Peyer's patch (tissue), 4 donors: ENCODE measurements around the gene ODF2. TPM values are rescaled to one million over a fixed set of nuclear protein-coding genes. Genes with fewer than 3 reads are reported as not detected.

ENCODE experiments used
- DNase-seq, 3 donors: peaks; one replicate each; pipeline ENCODE4 v3.0.0-alpha.2; 2017 to 2019
- H3K27ac ChIP-seq, 4 donors: fragments of 200-600 bp; sonication (generic); one replicate each; pipeline ENCODE4 v1.5.1; 2016 to 2019
- H3K27me3 ChIP-seq, 2 donors: fragments of 200-600 bp; sonication (generic); one replicate each; pipeline ENCODE4 v1.5.1; 2019
- H3K36me3 ChIP-seq, 3 donors: fragments of 200-600 bp; sonication (generic); one replicate each; pipeline ENCODE4 v1.5.1; 2016 to 2019
- H3K4me1 ChIP-seq, 4 donors: fragments of 200-600 bp; sonication (generic); one replicate each; pipeline ENCODE4 v1.5.1; 2016 to 2019
- H3K4me3 ChIP-seq, 4 donors: fragments of 200-600 bp; sonication (generic); 1 replicate in 3 of 4; 2 replicates in 1 of 4; pipeline ENCODE4 v1.5.1; 2016 to 2019; ENCODE audit warnings: mild to moderate bottlenecking in 1 of 4
- H3K9me3 ChIP-seq, 4 donors: fragments of 200-600 bp; sonication (generic); one replicate each; pipeline ENCODE4 v1.5.1; 2016 to 2019; ENCODE audit warnings: mild to moderate bottlenecking in 1 of 4
- POLR2A ChIP-seq, 2 donors: fragments of 450-650 bp; IDR thresholded peaks; one replicate each; pipeline ENCODE4 v1.5.1; 2017; ENCODE audit warnings: antibody characterized with exemption in 2 of 2, mild to moderate bottlenecking in 2 of 2, moderate library complexity in 2 of 2
- total RNA-seq, 4 donors: library from RNA; depleted of rRNA; stranded (reverse); fragments of >200 nt; gene quantifications; one replicate each; pipeline ENCODE4 v1.1.0, GENCODE V29; 2016
- TF ChIP-seq, protein P1 (sequence below), 6 experiments: fragments of 450-650 bp in 4 of 6; fragments of 200-600 bp in 2 of 6; sonication (generic) in 1 of 6; IDR thresholded peaks; one replicate each; pipeline ENCODE4 v1.5.1; 2017 to 2019; ENCODE audit warnings: antibody characterized with exemption in 6 of 6, mild to moderate bottlenecking in 3 of 6, moderate library complexity in 1 of 6

Gene ODF2
- total RNA-seq: 10 to 100 TPM in 3 of 4 donors, 1 to 10 TPM in 1; 8.4 to 83.3 (median 25.7) TPM

DNA sequence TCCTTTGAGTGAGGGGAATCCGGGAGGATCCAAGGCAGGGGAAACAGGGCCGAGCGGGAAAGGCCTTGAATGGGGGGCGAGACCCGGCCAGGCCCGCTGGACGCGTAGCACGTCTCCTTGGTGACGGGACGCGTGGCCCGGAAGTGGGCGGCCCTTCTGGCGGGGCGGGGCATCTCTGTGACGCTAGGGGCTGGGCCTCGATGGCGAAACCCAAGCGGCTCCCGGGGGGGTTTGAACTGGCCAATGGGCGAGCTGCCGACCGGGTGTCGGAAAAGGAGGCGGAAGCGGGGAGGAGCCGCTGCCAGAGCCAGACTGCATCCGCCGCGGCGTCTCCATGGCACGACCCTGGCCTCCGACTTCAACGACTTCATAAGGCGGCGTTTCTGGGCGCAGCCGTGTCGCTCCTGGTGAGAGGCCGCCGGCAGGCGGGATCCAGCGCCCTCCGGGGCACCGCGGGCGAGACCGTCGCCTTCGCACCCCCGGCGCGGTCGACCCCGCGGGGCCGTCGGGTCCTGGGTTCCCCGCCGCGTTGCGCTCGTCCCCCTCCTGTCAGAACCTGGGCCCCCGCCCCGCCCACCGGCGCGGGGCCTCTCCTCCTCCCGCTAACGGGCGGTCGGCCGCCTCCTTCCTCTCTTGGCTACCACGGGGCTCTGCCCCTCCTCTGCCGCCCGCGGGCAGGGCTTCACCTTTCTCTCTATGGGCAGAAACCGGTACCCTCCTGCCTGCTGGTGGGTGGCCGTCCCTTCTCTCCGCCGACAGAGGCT is at the start of gene ODF2:
ODF2 (plus strand) TSS at position 158 of the 764 bp plus-strand sequence; CDS start at position 244, 86 bp downstream.
- Histone ChIP-seq H3K9me3 (no peaks in the 10 kb centered on the region), H3K27ac (peak within 1 kb of the TSS; percentile 78 to 96 (median 84)), H3K4me1 (peaks cover 0 to 7% (median 3%) of the 10 kb centered on the region in 4 donors), H3K36me3 (peaks cover 0 to 18% (median 0%) of the 10 kb centered on the region in 3 donors), H3K4me3 (peak within 1 kb of the TSS; percentile 64 to 99 (median 86)), H3K27me3 (no peaks in the 10 kb centered on the region)
- TF ChIP-seq, protein P1, sequence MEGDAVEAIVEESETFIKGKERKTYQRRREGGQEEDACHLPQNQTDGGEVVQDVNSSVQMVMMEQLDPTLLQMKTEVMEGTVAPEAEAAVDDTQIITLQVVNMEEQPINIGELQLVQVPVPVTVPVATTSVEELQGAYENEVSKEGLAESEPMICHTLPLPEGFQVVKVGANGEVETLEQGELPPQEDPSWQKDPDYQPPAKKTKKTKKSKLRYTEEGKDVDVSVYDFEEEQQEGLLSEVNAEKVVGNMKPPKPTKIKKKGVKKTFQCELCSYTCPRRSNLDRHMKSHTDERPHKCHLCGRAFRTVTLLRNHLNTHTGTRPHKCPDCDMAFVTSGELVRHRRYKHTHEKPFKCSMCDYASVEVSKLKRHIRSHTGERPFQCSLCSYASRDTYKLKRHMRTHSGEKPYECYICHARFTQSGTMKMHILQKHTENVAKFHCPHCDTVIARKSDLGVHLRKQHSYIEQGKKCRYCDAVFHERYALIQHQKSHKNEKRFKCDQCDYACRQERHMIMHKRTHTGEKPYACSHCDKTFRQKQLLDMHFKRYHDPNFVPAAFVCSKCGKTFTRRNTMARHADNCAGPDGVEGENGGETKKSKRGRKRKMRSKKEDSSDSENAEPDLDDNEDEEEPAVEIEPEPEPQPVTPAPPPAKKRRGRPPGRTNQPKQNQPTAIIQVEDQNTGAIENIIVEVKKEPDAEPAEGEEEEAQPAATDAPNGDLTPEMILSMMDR (IDR thresholded peaks at IDR 0.05): no peak
- TF ChIP-seq POLR2A (IDR thresholded peaks at IDR 0.05): peak in 1 of 2 donors; percentile 27
- DNase-seq: peak; percentile 98 to 99 (median 99)

DNA sequence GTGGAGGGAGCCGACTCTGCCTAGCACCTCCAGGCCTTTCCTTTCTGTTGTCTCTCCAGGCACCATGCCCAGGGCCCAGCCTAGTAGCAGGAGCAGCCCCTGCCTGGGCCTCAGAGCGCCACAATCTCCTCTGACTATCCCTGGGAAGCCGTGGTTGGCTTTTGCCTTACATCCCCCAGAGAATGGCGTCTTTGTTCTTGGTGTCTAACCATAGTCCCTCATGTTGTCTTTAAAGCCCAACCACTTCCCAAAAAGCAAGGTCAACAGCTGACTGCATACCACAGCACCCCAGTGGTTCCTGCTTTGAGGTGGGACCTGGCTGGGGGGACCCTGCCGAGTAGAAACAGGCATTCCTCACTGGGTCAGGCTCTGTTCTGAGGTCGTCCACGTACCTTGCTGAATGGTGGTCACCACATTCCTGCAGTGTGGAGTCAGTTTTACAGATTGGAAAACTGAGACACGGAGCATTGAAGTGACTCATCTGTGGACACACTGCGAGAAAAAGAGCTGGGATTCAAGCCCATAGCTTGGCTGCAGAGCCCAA is 48.9 kb upstream of the ODF2 start:
- no peak for TF ChIP-seq POLR2A (IDR thresholded peaks at IDR 0.05)
- TF ChIP-seq, protein P1 (IDR thresholded peaks at IDR 0.05): no peak
- no peaks in the 10 kb centered on the region for H3K9me3 ChIP-seq
- no peak overlapping the region for H3K4me3 ChIP-seq
- no peak overlapping the region for H3K27ac ChIP-seq
- H3K27me3 ChIP-seq: no peaks in the 10 kb centered on the region
- no peaks in the 10 kb centered on the region for H3K36me3 ChIP-seq
- H3K4me1 ChIP-seq: no peaks in the 10 kb centered on the region
- no peak for DNase-seq

DNA sequence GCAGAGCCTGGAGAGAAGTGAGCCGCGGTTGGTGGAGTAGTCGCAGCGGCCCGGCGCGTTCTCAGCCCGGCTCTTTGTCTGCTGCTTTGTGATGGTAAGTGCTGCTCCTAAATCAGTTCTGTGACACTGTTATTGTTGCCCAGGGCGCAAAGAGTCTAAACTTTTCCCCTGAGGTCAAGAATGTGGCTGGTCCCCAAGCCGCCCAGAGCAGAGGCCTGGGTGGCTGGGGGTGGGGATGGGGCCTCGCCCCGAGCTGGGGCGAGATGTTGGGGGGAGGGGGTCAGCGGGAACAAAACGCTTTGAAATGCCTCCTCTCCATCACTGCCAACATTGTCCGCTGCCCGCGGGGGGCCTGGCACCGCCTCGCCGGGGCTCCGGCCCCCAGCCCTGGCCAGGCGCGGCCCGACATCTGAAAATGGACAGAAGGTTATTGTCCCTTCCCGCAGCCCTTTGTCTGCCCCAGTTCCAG is 46.8 kb upstream of the ODF2 start:
- no peaks in the 10 kb centered on the region for H3K4me1 ChIP-seq
- no peak overlapping the region for H3K27ac ChIP-seq
- TF ChIP-seq POLR2A (IDR thresholded peaks at IDR 0.05): no peak
- TF ChIP-seq, protein P1 (IDR thresholded peaks at IDR 0.05): no peak
- no peak overlapping the region for H3K4me3 ChIP-seq
- DNase-seq: no peak
- H3K9me3 ChIP-seq: no peaks in the 10 kb centered on the region
- H3K36me3 ChIP-seq: no peaks in the 10 kb centered on the region
- no peaks in the 10 kb centered on the region for H3K27me3 ChIP-seq

DNA sequence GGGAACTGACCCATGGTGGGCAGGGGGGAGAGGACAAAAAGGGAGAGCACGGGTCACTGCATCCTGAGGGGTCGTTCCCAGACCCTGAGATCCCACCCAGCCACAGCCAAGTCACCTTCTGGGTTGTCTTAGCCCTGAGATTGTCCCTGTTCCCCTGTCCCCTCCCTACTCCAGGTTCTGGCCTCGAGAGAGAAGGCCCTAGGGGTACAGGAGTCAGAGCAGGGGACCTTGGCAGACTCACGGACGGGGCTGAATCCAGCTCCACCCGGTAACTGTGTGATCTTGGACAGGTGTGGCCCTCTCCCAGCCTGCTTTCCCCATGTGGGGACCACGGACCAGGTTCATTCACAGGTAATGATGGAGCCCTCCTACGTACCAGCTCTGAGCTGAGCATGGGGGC is 46.4 kb upstream of the ODF2 start:
- no peaks in the 10 kb centered on the region for H3K27me3 ChIP-seq
- no peak for DNase-seq
- H3K4me3 ChIP-seq: no peak overlapping the region
- no peaks in the 10 kb centered on the region for H3K36me3 ChIP-seq
- H3K9me3 ChIP-seq: no peaks in the 10 kb centered on the region
- TF ChIP-seq POLR2A (IDR thresholded peaks at IDR 0.05): no peak
- TF ChIP-seq, protein P1 (IDR thresholded peaks at IDR 0.05): no peak
- H3K4me1 ChIP-seq: no peaks in the 10 kb centered on the region
- H3K27ac ChIP-seq: no peak overlapping the region

DNA sequence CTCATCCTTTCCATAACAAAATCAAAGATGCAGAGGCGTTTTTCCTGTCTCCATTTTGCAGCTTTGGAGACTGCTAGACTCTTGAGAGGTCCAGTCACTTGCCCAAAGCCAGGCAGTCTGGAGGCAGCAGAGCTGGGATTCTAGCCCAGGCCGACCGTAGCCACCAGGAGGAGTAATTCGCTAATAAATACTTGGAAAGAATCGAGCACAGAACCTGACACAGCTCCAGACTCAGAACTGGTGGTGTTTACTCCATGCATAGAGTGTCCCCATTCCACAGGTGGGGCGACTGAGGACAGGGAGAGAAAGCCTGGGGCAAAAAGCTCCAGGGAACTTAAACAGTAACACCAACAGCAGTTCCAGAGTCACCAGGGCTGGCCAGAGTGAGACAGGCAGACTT is 45.8 kb upstream of the ODF2 start:
- Histone ChIP-seq H3K9me3 (no peaks in the 10 kb centered on the region), H3K27me3 (no peaks in the 10 kb centered on the region), H3K4me3 (no peak overlapping the region), H3K36me3 (no peaks in the 10 kb centered on the region), H3K27ac (no peak overlapping the region), H3K4me1 (no peaks in the 10 kb centered on the region)
- no peak for DNase-seq
- TF ChIP-seq, protein P1 (IDR thresholded peaks at IDR 0.05): peak in 1 of 6 experiments; percentile 12
- no peak for TF ChIP-seq POLR2A (IDR thresholded peaks at IDR 0.05)
